ENCODE data around the gene ZNF628. TPM values are rescaled to one million over a fixed set of nuclear protein-coding genes. Genes with fewer than 3 reads are reported as not detected.

ZNF628 gene
- total and polyA plus RNA-seq, 2 of the 4 experiments (the other 2 are of a cell fraction): 0.18 to 1.9 TPM

- TF ChIP-seq CHD1 (IDR thresholded peaks at IDR 0.05; ENCODE audit: low read depth, low read length): no peak
- TF ChIP-seq RAD21 (IDR thresholded peaks at IDR 0.05; ENCODE audit: low read length): no peak
- TF ChIP-seq, protein P1, sequence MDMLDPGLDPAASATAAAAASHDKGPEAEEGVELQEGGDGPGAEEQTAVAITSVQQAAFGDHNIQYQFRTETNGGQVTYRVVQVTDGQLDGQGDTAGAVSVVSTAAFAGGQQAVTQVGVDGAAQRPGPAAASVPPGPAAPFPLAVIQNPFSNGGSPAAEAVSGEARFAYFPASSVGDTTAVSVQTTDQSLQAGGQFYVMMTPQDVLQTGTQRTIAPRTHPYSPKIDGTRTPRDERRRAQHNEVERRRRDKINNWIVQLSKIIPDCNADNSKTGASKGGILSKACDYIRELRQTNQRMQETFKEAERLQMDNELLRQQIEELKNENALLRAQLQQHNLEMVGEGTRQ (IDR thresholded peaks at IDR 0.05; ENCODE audit: low read depth, low read length): no peak
- H3K4me3 ChIP-seq (ENCODE audit: insufficient read depth, low read depth, low read length): no peak overlapping the region
- H4K8ac ChIP-seq (ENCODE audit: low read depth in 2 of 2, low read length in 2 of 2): no peak overlapping the region
- no peak overlapping the region for H3K18ac ChIP-seq (ENCODE audit: low read depth, low read length)
- ChIA-PET POLR2A (ENCODE audit: unreplicated experiment) (no interaction called here), CTCF (no interaction called here)
- H4K5ac ChIP-seq (ENCODE audit: low read depth, low read length): no peak overlapping the region
- no peak overlapping the region for H2BK15ac ChIP-seq (ENCODE audit: low read depth, low read length)
- H2BK120ac ChIP-seq (ENCODE audit: low read depth, low read length): no peak overlapping the region
- in situ Hi-C loops (cut with MboI; ENCODE audit: low sequenced_read_pairs): loop anchor here (25.0 kb wide), 1 partner anchor 1035 kb away; the partner anchor contains the start of genes CDC42EP5 and LENG9
- peaks cover 16% of the 10 kb centered on the region for H3K4me1 ChIP-seq (ENCODE audit: control insufficient read depth, insufficient read depth, low read length)
- WGBS, 2 experiments (ENCODE audit: extremely low coverage in 2 of 2, insufficient read length in 1 of 2): 96% methylated on average over 9 of the region's 13 CpGs; no CpG with 5 or more reads in 1 of the 2 experiments
- H3K14ac ChIP-seq (replicated peaks; ENCODE audit: low read depth, low read length): no peak overlapping the region
- dilution Hi-C loops (cut with HindIII; ENCODE audit: low sequenced_read_pairs, unreplicated experiment): no loop called here
- no peak overlapping the region for H3K27ac ChIP-seq (ENCODE audit: insufficient read depth, low read length)
- H4K91ac ChIP-seq (ENCODE audit: insufficient read depth, low read depth, low read length): no peak overlapping the region
- no peak overlapping the region for H3K23ac ChIP-seq (ENCODE audit: low read depth, low read length)
- no peaks in the 10 kb centered on the region for H3K27me3 ChIP-seq (ENCODE audit: control insufficient read depth, insufficient read depth, low read length)
- BruUV-seq (replicated peaks): no TSS peak
- no peak overlapping the region for H2AK5ac ChIP-seq (ENCODE audit: low read depth, low read length)
- ATAC-seq (ENCODE audit: low read depth): no peak
- H3K4ac ChIP-seq (ENCODE audit: low read depth, low read length): no peak overlapping the region
- peaks cover 0 to 17% of the 10 kb centered on the region in 2 experiments for H3K79me1 ChIP-seq (ENCODE audit: low read depth in 1 of 2, low read length in 2 of 2)
- no peak overlapping the region for H2AK9ac ChIP-seq (replicated peaks; ENCODE audit: low read depth, low read length, poor library complexity)
- H3K9me3 ChIP-seq (ENCODE audit: control insufficient read depth, insufficient read depth, low read length): no peaks in the 10 kb centered on the region
- H2AFZ ChIP-seq (replicated peaks; ENCODE audit: low read length, poor library complexity): peak overlapping the region; percentile 51
- intact Hi-C loops (cut with micrococcal nuclease): no loop called here
- H2BK20ac ChIP-seq (ENCODE audit: low read depth, low read length): no peak overlapping the region
- H3K4me2 ChIP-seq (ENCODE audit: low read depth, low read length): no peak overlapping the region
- no peak overlapping the region for H3K9ac ChIP-seq (ENCODE audit: low read depth, low read length)
- H2BK5ac ChIP-seq (ENCODE audit: low read depth, low read length, poor library complexity, severe bottlenecking): no peak overlapping the region
- H3K9me1 ChIP-seq (ENCODE audit: insufficient read depth, low read length): peaks cover 3% of the 10 kb centered on the region
- no peaks in the 10 kb centered on the region for H4K20me1 ChIP-seq (ENCODE audit: insufficient read depth, low read length)
- DNase-seq: no peak
- H3K36me3 ChIP-seq (ENCODE audit: control insufficient read depth, insufficient read depth, low read length): peaks cover 13% of the 10 kb centered on the region; the same call in 1 of the 2 replicates
- no peak overlapping the region for H3K56ac ChIP-seq (ENCODE audit: extremely low read depth, insufficient read depth, low read length)
These were observed 21.3 kb downstream of the ZNF628 start for GRCh38 chr19:55497763-55498162.
